ENCODE data around the gene SPTBN4. TPM values are rescaled to one million over a fixed set of nuclear protein-coding genes. Genes with fewer than 3 reads are reported as not detected.

SPTBN4 gene
- polyA plus RNA-seq, 1 of the 3 experiments (the other 2 are of a cell fraction) = 3.1 TPM

GRCh38 chr19:40441719-40442253, 25.0 kb upstream of the SPTBN4 start:
- Histone ChIP-seq H3K9me3 (no peaks in the 10 kb centered on the region), H2AFZ (ENCODE audit: low read depth) (no peak overlapping the region), H4K20me1 (ENCODE audit: insufficient read depth) (peaks cover 32% of the 10 kb centered on the region), H3K4me1 (ENCODE audit: control insufficient read depth in 1 of 2, insufficient read depth in 2 of 2, low read depth in 1 of 2, low read length in 1 of 2) (peaks cover 5 to 8% of the 10 kb centered on the region in 2 experiments; a peak in 2 of 4 replicates), H3K4me3 (ENCODE audit: low read depth in 2 of 2, low read length in 1 of 2) (peak overlapping the region in 1 of 2 experiments; percentile 62; a peak in 1 of 4 replicates), H3K27ac (ENCODE audit: low read depth in 2 of 2, low read length in 1 of 2) (peak overlapping the region in 1 of 2 experiments; percentile 64; a peak in 1 of 4 replicates), H3K79me2 (ENCODE audit: insufficient read depth) (peaks cover 44% of the 10 kb centered on the region), H3F3A (replicated peaks; ENCODE audit: insufficient read depth) (peaks cover 13% of the 10 kb centered on the region), H3K9ac (no peak overlapping the region), H3K27me3 (ENCODE audit: insufficient read depth) (no peaks in the 10 kb centered on the region), H3K4me2 (peak overlapping the region; percentile 86; the same call in 1 of the 2 replicates), H3K36me3 (replicated peaks in 1 of 2; ENCODE audit: control insufficient read depth in 1 of 2, insufficient read depth in 2 of 2, low read length in 1 of 2) (peaks cover 21 to 26% of the 10 kb centered on the region in 2 experiments), H3K9me2 (no peaks in the 10 kb centered on the region)
- POLR2A ChIA-PET = interaction anchor here (1.1 to 3.8 kb wide), 2 partner anchors 15 to 21 kb away, joined by 3 to 17 read pairs; no protein-coding TSS in a partner anchor
- no peak for DNase-seq
- WGBS (ENCODE audit: low lambda C conversion rate) = 91% methylated on average over 7 of the region's 11 CpGs
- CTCF ChIA-PET = interaction anchor here (2.7 kb wide), 1 partner anchor 21 kb away, joined by 16 read pairs; no protein-coding TSS in a partner anchor
- no peak for TF ChIP-seq CHD2 (IDR thresholded peaks at IDR 0.05; ENCODE audit: low read length, partially characterized antibody)
- no peak for TF ChIP-seq RFX5 (IDR thresholded peaks at IDR 0.05; ENCODE audit: low read length)

- WGBS (ENCODE audit: low lambda C conversion rate) = 32% methylated on average over 22 of the region's 22 CpGs
- Histone ChIP-seq H3K4me2 (peak overlapping the region; percentile 86), H3K9me2 (no peaks in the 10 kb centered on the region), H3K36me3 (replicated peaks in 1 of 2; ENCODE audit: control insufficient read depth in 1 of 2, insufficient read depth in 2 of 2, low read length in 1 of 2) (peaks cover 21 to 26% of the 10 kb centered on the region in 2 experiments), H3K4me3 (ENCODE audit: low read depth in 2 of 2, low read length in 1 of 2) (peak overlapping the region; percentile 62 to 88), H3K27ac (ENCODE audit: low read depth in 2 of 2, low read length in 1 of 2) (peak overlapping the region; percentile 63 to 64; a peak in 2 of 4 replicates), H3K79me2 (ENCODE audit: insufficient read depth) (peaks cover 44% of the 10 kb centered on the region), H3K27me3 (ENCODE audit: insufficient read depth) (no peaks in the 10 kb centered on the region), H4K20me1 (ENCODE audit: insufficient read depth) (peaks cover 32% of the 10 kb centered on the region), H2AFZ (ENCODE audit: low read depth) (no peak overlapping the region), H3K9me3 (no peaks in the 10 kb centered on the region), H3F3A (replicated peaks; ENCODE audit: insufficient read depth) (peaks cover 13% of the 10 kb centered on the region), H3K9ac (peak overlapping the region; percentile 59), H3K4me1 (ENCODE audit: control insufficient read depth in 1 of 2, insufficient read depth in 2 of 2, low read depth in 1 of 2, low read length in 1 of 2) (peaks cover 5 to 8% of the 10 kb centered on the region in 2 experiments; a peak in 2 of 4 replicates)
- no peak for DNase-seq
- ChIA-PET POLR2A (interaction anchor here (0.6 to 3.8 kb wide), 7 partner anchors 9 to 134 kb away, joined by 3 to 17 read pairs (median 6); partner anchors contain the start of genes BLVRB and SERTAD1), CTCF (interaction anchor here (1.0 to 2.7 kb wide), 3 partner anchors 16 to 22 kb away, joined by 3 to 16 read pairs (median 4); partner anchors contain the start of gene SERTAD1)
- TF ChIP-seq ELF1 (IDR thresholded peaks at IDR 0.05) = no peak
- TF ChIP-seq SIN3A (IDR thresholded peaks at IDR 0.05; ENCODE audit: borderline replicate concordance, low read depth, low read length) = no peak
- no peak for TF ChIP-seq YY1 (IDR thresholded peaks at IDR 0.05; ENCODE audit: low read depth)
- no peak for TF ChIP-seq IRF3 (IDR thresholded peaks at IDR 0.05; ENCODE audit: low read depth, low read length)
- no peak for TF ChIP-seq REST (IDR thresholded peaks at IDR 0.05; ENCODE audit: low read depth, low read length)
- TF ChIP-seq RCOR1 (IDR thresholded peaks at IDR 0.05; ENCODE audit: low read length) = no peak
- no peak for TF ChIP-seq CHD2 (IDR thresholded peaks at IDR 0.05; ENCODE audit: low read length, partially characterized antibody)
- no peak for TF ChIP-seq MEF2A (IDR thresholded peaks at IDR 0.05; ENCODE audit: borderline replicate concordance, low read depth)
- no peak for TF ChIP-seq RFX5 (IDR thresholded peaks at IDR 0.05; ENCODE audit: low read length)
- no peak for TF ChIP-seq CTCF (IDR thresholded peaks at IDR 0.05)
- no peak for TF ChIP-seq FOXJ3 (CRISPR knock-in tag; IDR thresholded peaks at IDR 0.05)
- TF ChIP-seq RAD21 (IDR thresholded peaks at IDR 0.05; ENCODE audit: low read length) = no peak
- TF ChIP-seq MAX (IDR thresholded peaks at IDR 0.05; ENCODE audit: low read depth) = no peak
- no peak for TF ChIP-seq GATA2 (CRISPR knock-in tag; IDR thresholded peaks at IDR 0.05)
- TF ChIP-seq FOSL2 (IDR thresholded peaks at IDR 0.05; ENCODE audit: borderline replicate concordance, low read depth) = no peak
- no peak for TF ChIP-seq TAF1 (IDR thresholded peaks at IDR 0.05; ENCODE audit: borderline replicate concordance, low read depth, low read length)
- no peak for TF ChIP-seq SMC3 (IDR thresholded peaks at IDR 0.05; ENCODE audit: low read depth, low read length)
- no peak for TF ChIP-seq GABPA (IDR thresholded peaks at IDR 0.05; ENCODE audit: low read depth)
- no peak for TF ChIP-seq JUND (IDR thresholded peaks at IDR 0.05)
These were observed 24.3 kb upstream of the SPTBN4 start for GRCh38 chr19:40442328-40443130.
